Pancreas (tissue), 10 donors: ENCODE results near the gene SS18L1. TPM values are rescaled to one million over a fixed set of nuclear protein-coding genes. Genes with fewer than 3 reads are reported as not detected.
A peak's percentile ranks its signal among the peaks of the same experiment; 100 is the strongest.

Source experiments
- ATAC-seq, 4 donors: fragments of 200-7000 bp; cut with Tn5 transposase; one replicate each; pipeline versions ENCODE4 v1.8.0 to v1.9.1; 2020; ENCODE audit warnings: mild to moderate bottlenecking in 4 of 4, moderate library complexity in 4 of 4
- DNase-seq, 6 donors: peaks; one replicate each; pipeline ENCODE4 v3.0.0-alpha.2; 2020
- FAIRE-seq: peaks from 2 replicates; lab custom pipeline; 2012; peaks lifted over from hg19 to GRCh38; lab: Jason Lieb, UNC
- H3K27ac ChIP-seq, 4 donors: fragments of 200-600 bp; sonication (generic); 1 replicate in 3 of 4; 2 replicates in 1 of 4; pipeline versions ENCODE4 v1.5.0 to v1.8.0; 2020
- H3K27me3 ChIP-seq, 4 donors: fragments of 200-600 bp; one replicate each; pipeline ENCODE4 v1.8.0; 2021
- H3K36me3 ChIP-seq, 3 donors: fragments of 200-600 bp; sonication (generic) in 1 of 3; one replicate each; pipeline versions ENCODE4 v1.5.0 to v1.8.0; 2020 to 2021
- H3K4me1 ChIP-seq, 3 donors: fragments of 200-600 bp; one replicate each; pipeline ENCODE4 v1.8.0; 2021
- H3K4me3 ChIP-seq, 4 donors: fragments of 200-600 bp; sonication (generic) in 2 of 4; one replicate each; pipeline versions ENCODE4 v1.5.0 to v1.8.0; 2020 to 2021
- H3K9me3 ChIP-seq, 4 donors: fragments of 200-600 bp; one replicate each; pipeline ENCODE4 v1.8.0; 2021
- WGBS, 2 donors: extraction: QIAGEN DNeasy Blood & Tissue Kit; methylation state at CpG; one replicate each; pipeline ENCODE4 v1.1.7; 2013; 5-methylcytosine and 5-hydroxymethylcytosine counted together
- intact Hi-C, 3 donors: fragments of 100-400 bp; cut with DNase I; formaldehyde crosslinking; loops; one replicate each; pipeline versions ENCODE4 v1.11.1 to v1.14.2; 2022
- polyA plus RNA-seq, 2 donors: library from polyadenylated mRNA; stranded (reverse); fragments of 200-250 nt; gene quantifications; one replicate each; pipeline ENCODE4 v1.2.3, GENCODE V29; 2013
- total RNA-seq, 6 donors: library from RNA; stranded (reverse); fragmentation: NEBNext Ultra II Directional in 4 of 6; extraction: Animal tissue kit (Norgen Biotek cat#: 25700) in 4 of 6; gene quantifications; one replicate each; pipeline versions ENCODE4 v1.2.1 to v1.2.4, GENCODE V29; 2021 to 2023
- TF ChIP-seq, protein P1 (sequence below), 4 donors: fragments of 200-600 bp; sonication (generic) in 3 of 4; IDR thresholded peaks; one replicate each; pipeline versions ENCODE4 v1.5.0 to v1.8.0; 2021; ENCODE audit warnings: antibody characterized with exemption in 4 of 4
- donor health status: healthy with polysubstance abuse.
- donor health status: DM: no; HTN: no; CAD: no; lungs with moderate emphysema.
- donor health status: DM: no; HTN: no; CAD: no.
- donor health status: control.
- donor health status: control.
- donor health status: Bipolar disorder and iron deficiency.
- donor health status: DM: yes; HTN: yes; CAD: no.
- donor health status: DM: no; HTN: no; CAD: no.
- donor health status: DM: no; HTN: no; CAD: no.
- donor health status: DM: yes; HTN: yes; CAD: no.

SS18L1 gene
- total and polyA plus RNA-seq, 8 donors = 6.6 to 19.3 (median 8.4) TPM

- DNase-seq (no peak), ATAC-seq (no peak), FAIRE-seq (no peak)
- H3K9me3 ChIP-seq = no peaks in the 10 kb centered on the region
- no peak overlapping the region for H3K4me3 ChIP-seq
- no peak overlapping the region for H3K27ac ChIP-seq
- peaks cover 9 to 20% (median 13%) of the 10 kb centered on the region in 3 donors for H3K4me1 ChIP-seq
- intact Hi-C loops = loop anchor here in 1 of 3 donors (5.0 kb wide), 1 partner anchor 125 kb away; no protein-coding TSS in a partner anchor
- peaks cover 10 to 50% (median 28%) of the 10 kb centered on the region in 3 donors for H3K36me3 ChIP-seq
- no peaks in the 10 kb centered on the region for H3K27me3 ChIP-seq
- TF ChIP-seq, protein P1, sequence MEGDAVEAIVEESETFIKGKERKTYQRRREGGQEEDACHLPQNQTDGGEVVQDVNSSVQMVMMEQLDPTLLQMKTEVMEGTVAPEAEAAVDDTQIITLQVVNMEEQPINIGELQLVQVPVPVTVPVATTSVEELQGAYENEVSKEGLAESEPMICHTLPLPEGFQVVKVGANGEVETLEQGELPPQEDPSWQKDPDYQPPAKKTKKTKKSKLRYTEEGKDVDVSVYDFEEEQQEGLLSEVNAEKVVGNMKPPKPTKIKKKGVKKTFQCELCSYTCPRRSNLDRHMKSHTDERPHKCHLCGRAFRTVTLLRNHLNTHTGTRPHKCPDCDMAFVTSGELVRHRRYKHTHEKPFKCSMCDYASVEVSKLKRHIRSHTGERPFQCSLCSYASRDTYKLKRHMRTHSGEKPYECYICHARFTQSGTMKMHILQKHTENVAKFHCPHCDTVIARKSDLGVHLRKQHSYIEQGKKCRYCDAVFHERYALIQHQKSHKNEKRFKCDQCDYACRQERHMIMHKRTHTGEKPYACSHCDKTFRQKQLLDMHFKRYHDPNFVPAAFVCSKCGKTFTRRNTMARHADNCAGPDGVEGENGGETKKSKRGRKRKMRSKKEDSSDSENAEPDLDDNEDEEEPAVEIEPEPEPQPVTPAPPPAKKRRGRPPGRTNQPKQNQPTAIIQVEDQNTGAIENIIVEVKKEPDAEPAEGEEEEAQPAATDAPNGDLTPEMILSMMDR (IDR thresholded peaks at IDR 0.05) = peak in 1 of 4 donors; percentile 2
- 73 to 80% methylated on average over 6 of the region's 6 CpGs for WGBS, 2 donors
Measured at GRCh38 chr20:62137092-62137384, 6.5 kb upstream of the SS18L1 start.

GRCh38 chr20:62137478-62138203, 5.9 kb upstream of the SS18L1 start:
- H3K4me3 ChIP-seq = no peak overlapping the region
- no peaks in the 10 kb centered on the region for H3K27me3 ChIP-seq
- H3K4me1 ChIP-seq = peaks cover 9 to 22% (median 13%) of the 10 kb centered on the region in 3 donors
- FAIRE-seq (no peak), ATAC-seq (no peak), DNase-seq (no peak)
- peaks cover 10 to 45% (median 28%) of the 10 kb centered on the region in 3 donors for H3K36me3 ChIP-seq
- 82% methylated on average over 8 of the region's 8 CpGs for WGBS, 2 donors
- TF ChIP-seq, protein P1 (IDR thresholded peaks at IDR 0.05) = no peak
- intact Hi-C loops = loop anchor here in 1 of 3 donors (5.0 kb wide), 1 partner anchor 125 kb away; no protein-coding TSS in a partner anchor
- no peaks in the 10 kb centered on the region for H3K9me3 ChIP-seq
- no peak overlapping the region for H3K27ac ChIP-seq

DNA sequence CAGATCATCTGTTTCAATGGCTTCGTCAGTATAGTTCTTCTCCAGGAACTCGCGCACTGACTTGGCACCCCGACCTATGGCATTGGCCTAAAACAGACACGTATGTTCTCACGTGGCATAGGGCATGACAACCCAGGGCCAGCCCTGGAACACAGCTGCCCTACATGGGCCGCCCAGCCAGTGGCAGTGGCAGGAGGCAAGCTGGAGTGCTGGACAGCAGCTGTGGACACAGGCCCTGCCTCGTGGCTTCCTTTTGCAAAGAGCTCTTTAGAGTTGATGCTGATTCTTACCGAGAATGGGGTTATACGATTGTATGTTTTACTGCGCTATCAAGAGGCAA, 5.4 kb upstream of the SS18L1 start:
- no peak for DNase-seq
- WGBS, 2 donors = 80 to 84% methylated on average over 11 of the region's 11 CpGs
- Histone ChIP-seq H3K4me1 (peaks cover 9 to 19% (median 13%) of the 10 kb centered on the region in 3 donors), H3K27ac (no peak overlapping the region), H3K9me3 (no peaks in the 10 kb centered on the region), H3K27me3 (no peaks in the 10 kb centered on the region), H3K4me3 (no peak overlapping the region), H3K36me3 (peaks cover 10 to 40% (median 28%) of the 10 kb centered on the region in 3 donors)
- no peak for ATAC-seq
- TF ChIP-seq, protein P1 (IDR thresholded peaks at IDR 0.05) = no peak
- no peak for FAIRE-seq
- intact Hi-C loops = loop anchor here in 1 of 3 donors (5.0 kb wide), 1 partner anchor 126 kb away; no protein-coding TSS in a partner anchor

DNA sequence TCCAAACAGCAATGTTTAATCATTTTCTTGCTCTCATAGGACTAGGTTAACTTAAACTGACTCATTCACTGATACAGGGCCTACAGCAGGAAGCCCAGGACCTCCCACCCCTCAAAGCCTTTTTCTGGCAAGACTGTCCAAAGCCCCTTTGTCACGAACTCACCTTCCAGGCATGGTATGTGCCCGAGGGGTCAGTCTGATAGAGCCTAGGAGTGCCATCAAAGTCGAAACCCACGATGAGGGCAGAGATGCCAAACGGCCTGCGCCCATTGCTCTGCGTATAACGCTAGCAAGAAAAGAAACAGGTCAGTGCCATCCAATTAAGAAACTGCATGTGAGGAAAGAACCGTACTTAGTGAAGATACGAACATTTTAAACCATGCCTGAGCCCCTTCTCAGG, 4.7 kb upstream of the SS18L1 start:
- H3K9me3 ChIP-seq = no peaks in the 10 kb centered on the region
- H3K27me3 ChIP-seq = no peaks in the 10 kb centered on the region
- intact Hi-C loops = loop anchor here in 1 of 3 donors (5.0 kb wide), 1 partner anchor 127 kb away; no protein-coding TSS in a partner anchor
- TF ChIP-seq, protein P1 (IDR thresholded peaks at IDR 0.05) = no peak
- no peak for FAIRE-seq
- 87 to 91% methylated on average over 10 of the region's 10 CpGs for WGBS, 2 donors
- H3K4me3 ChIP-seq = no peak overlapping the region
- H3K4me1 ChIP-seq = peaks cover 9 to 19% (median 13%) of the 10 kb centered on the region in 3 donors
- peaks cover 10 to 36% (median 28%) of the 10 kb centered on the region in 3 donors for H3K36me3 ChIP-seq
- DNase-seq = no peak
- ATAC-seq = no peak
- no peak overlapping the region for H3K27ac ChIP-seq

DNA sequence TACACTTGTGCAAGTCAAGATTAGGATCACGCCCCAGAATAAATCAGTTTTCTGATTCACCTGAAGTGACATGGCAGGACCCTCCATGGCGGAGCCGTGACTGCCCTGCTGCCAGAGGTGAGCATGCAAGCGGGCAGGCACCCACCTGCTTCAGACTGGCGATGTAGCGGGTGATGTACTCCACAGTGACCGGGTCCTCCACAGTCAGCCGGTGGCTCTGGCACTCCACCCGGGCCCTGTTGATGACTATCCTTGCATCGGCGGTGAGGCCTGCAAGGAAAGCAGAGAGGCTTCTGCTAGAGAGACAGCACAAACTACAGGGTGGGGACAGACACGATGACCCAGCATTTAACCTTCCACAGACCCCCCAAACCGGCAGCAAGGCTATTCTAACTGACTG, 3.9 kb upstream of the SS18L1 start:
- H3K27me3 ChIP-seq = no peaks in the 10 kb centered on the region
- intact Hi-C loops = loop anchor here in 1 of 3 donors (5.0 kb wide), 1 partner anchor 127 kb away; no protein-coding TSS in a partner anchor
- H3K4me3 ChIP-seq = no peak overlapping the region
- no peaks in the 10 kb centered on the region for H3K9me3 ChIP-seq
- ATAC-seq = no peak
- TF ChIP-seq, protein P1 (IDR thresholded peaks at IDR 0.05) = no peak
- no peak for DNase-seq
- WGBS, 2 donors = 88% methylated on average over 13 of the region's 13 CpGs
- H3K4me1 ChIP-seq = peaks cover 10 to 20% (median 15%) of the 10 kb centered on the region in 3 donors
- no peak for FAIRE-seq
- H3K27ac ChIP-seq = no peak overlapping the region
- peaks cover 10 to 36% (median 28%) of the 10 kb centered on the region in 3 donors for H3K36me3 ChIP-seq
